ENCODE results near the gene PSMD1.

The PSMD1 gene

DNA sequence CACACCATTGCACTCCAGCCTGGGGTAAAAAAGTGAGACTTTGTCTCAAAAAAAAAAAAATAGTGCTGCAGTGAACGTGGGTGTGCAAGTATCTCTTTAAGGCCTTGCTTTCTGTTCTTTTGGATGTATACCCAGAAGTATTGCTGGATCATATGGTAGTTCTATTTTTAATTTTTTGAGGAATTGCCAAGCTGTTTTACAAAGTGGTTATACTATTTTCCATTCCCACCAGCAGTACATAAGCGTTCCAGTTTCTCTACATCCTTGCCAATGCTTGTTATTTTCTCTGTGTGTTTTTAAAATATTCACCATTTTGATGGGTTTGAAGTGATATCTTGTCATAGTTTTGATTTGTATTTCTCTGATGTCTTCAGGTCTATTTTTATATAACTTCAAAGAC is 154.8 kb downstream of the PSMD1 start:
- DNase-seq (ENCODE audit: low spot score), result no peak

GRCh38 chr2:231212329-231212845 is 155.7 kb downstream of the PSMD1 start:
- peak; percentile 87 for DNase-seq (ENCODE audit: low spot score)

DNA sequence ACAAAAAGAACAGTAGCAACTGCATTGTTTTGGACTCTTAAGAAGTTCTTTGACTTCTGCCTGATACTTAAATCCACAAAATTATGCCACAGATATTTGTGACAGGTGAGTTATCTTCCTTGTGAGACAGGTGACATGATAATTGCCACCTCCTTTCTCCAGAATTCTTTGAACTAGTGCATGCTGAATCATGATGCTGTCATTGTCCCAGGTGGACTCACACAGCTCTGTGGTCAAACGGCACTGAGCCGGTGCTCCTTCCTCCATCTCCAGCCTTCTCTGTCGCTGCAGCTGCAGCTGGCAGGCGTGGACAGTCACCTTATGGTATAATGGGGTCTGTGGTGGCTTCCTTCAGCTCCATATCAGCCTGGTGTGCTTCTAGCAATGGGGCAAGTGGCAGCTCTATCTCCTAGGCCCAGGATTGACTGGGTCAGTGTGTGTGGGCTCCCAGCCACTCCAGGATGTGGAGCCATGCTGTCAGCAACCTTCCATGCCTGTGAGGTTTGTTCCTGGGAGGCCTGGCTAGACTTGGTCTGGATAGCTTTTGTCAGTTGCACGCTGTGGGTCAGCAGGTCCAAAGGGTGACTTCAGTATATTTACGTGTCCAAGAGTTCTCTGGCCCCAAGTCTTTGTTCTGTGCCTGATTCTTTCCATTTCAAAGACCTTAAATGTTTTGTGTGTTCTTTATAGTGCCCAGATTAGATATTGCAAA is 157.4 kb downstream of the PSMD1 start:
- DNase-seq (ENCODE audit: low spot score), result peak; percentile 73

DNA sequence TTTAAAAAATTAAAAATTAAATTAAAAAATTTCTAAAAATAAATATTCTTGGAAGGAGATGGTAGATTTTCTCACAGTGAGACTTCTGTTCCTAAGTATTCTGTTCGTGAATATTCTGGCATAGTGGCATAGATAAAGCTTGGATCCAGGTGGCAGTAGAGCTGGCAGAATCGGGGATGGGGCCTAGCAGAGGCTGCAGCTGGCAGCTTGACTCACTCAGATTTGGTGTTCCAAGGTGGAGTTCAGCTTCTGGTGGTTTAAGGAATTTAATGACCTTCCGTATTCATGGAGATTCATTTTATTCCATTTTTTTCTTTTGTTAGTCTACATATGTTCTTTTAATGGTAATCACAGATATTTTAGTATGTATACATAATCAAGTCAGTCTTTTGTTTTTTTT is 161.7 kb downstream of the PSMD1 start:
- DNase-seq (ENCODE audit: low spot score), result no peak

DNA sequence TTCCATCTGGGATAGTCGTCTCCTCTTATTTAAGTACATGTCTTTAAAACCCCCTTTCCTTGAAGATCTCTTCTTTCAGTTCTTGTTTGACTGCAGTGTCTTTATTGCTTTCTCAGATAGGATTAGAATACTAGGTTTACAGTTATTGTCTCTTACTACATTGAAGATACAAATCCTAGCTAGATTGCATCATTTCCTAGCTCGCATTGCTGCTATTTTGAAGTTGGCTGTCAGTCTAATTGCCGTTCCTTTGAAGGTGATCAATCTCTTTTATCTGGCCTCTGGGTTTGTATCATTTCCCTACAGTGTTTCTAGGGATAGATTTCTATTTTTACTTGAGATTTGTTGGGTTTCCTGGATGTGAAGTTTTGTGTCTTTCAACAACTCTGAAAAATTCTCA is 162.6 kb downstream of the PSMD1 start:
- no peak for DNase-seq (ENCODE audit: low spot score)

DNA sequence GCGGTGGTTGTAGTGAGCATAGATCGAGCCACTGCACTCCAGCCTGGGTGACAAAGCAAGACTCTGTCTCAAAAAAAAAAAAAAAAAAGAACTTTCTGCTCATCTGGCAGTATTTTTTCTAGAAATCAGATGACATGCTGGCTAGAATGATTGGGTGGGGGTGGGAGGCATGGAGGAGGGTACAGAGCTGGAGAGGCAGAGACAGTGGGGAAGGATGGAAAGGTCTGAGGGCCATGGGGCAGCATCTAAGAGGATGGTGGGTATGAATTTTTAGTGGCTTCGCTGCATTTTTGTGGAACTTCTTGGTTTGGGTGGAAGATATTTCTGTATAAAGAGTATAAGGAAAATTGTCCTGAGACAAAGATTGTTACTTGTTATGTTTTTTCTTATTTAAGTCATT is 165.1 kb downstream of the PSMD1 start:
- DNase-seq (ENCODE audit: low spot score), result no peak
